HEK293 (cell line): ENCODE measurements around the gene RPL26.
"Not testable (repeated sequence)": the region's sequence is repeated elsewhere in the genome, so short reads cannot be mapped to it uniquely, and the experiment has no call there.

Experiments
- CTCF ChIA-PET: fragments of 350-600 bp; formaldehyde crosslinking; extraction: SDS; loops from one replicate; lab custom pipeline; 2021; ENCODE audit warnings: antibody characterized with exemption; lab: Yijun Ruan, JAX
- POLR2A ChIA-PET: fragments of 300-600 bp; formaldehyde crosslinking; extraction: SDS; loops from one replicate; lab custom pipeline; 2020; ENCODE audit warnings: antibody characterized with exemption, inconsistent platforms; lab: Yijun Ruan, JAX
- H3K27ac ChIP-seq: fragments of 200-500 bp; sonication (Bioruptor generic); 2 replicates; pipeline ENCODE4 v1.5.1; 2014; ENCODE audit warnings: low read depth, low read length, control low read depth, inconsistent platforms; ENCODE audit errors: extremely low read depth
- H3K36me3 ChIP-seq, 2 experiments: fragments of 200-500 bp in 1 of 2; sonication (Bioruptor generic) in 1 of 2; 1 replicate in 1 of 2; 2 replicates in 1 of 2; pipeline ENCODE4 v1.5.1; 2014 to 2017; ENCODE audit warnings: inconsistent platforms in 2 of 2, low read length in 2 of 2; ENCODE audit not compliant: control insufficient read depth in 2 of 2, insufficient read depth in 1 of 2
- H3K4me1 ChIP-seq: fragments of 200-500 bp; sonication (Bioruptor generic); 2 replicates; pipeline ENCODE4 v1.5.1; 2014; ENCODE audit warnings: mild to moderate bottlenecking, low read length, inconsistent platforms; ENCODE audit not compliant: control insufficient read depth, insufficient read depth
- H3K4me3 ChIP-seq: 2 replicates; pipeline ENCODE4 v1.5.1; 2011; ENCODE audit warnings: low read depth, mild to moderate bottlenecking, control low read depth, low read length, moderate library complexity
- H3K9me3 ChIP-seq: fragments of 200-500 bp; sonication (Bioruptor generic); 2 replicates; pipeline ENCODE4 v1.5.1; 2014; ENCODE audit warnings: low read depth, low read length, inconsistent platforms; ENCODE audit not compliant: control insufficient read depth, insufficient read depth
- EGR2 ChIP-seq: fragments of 450-650 bp; formaldehyde crosslinking; IDR thresholded peaks from 2 replicates; pipeline ENCODE4 v1.5.1; 2016; ENCODE audit warnings: low read depth, missing biosample characterization, missing genetic modification characterization
- GLIS1 ChIP-seq: fragments of 450-650 bp; formaldehyde crosslinking; IDR thresholded peaks from 2 replicates; pipeline ENCODE4 v1.5.1; 2016; ENCODE audit warnings: missing biosample characterization, missing genetic modification characterization
- REST ChIP-seq: fragments of 450-650 bp; formaldehyde crosslinking; IDR thresholded peaks from 2 replicates; pipeline ENCODE4 v1.5.1; 2016; ENCODE audit warnings: missing biosample characterization, missing genetic modification characterization
- SCRT2 ChIP-seq: fragments of 450-650 bp; formaldehyde crosslinking; IDR thresholded peaks from 2 replicates; pipeline ENCODE4 v1.5.1; 2016; ENCODE audit warnings: missing biosample characterization, missing genetic modification characterization
- ZBTB17 ChIP-seq: fragments of 450-650 bp; formaldehyde crosslinking; IDR thresholded peaks from 2 replicates; pipeline ENCODE4 v1.5.1; 2016; ENCODE audit warnings: missing biosample characterization, missing genetic modification characterization
- ZFHX2 ChIP-seq: fragments of 450-650 bp; formaldehyde crosslinking; conservative IDR thresholded peaks from 2 replicates; pipeline ENCODE4 v1.5.1; 2016; ENCODE audit warnings: missing biosample characterization, missing genetic modification characterization
- ZNF221 ChIP-seq: fragments of 450-650 bp; formaldehyde crosslinking; IDR thresholded peaks from 2 replicates; pipeline ENCODE4 v1.5.1; 2017; ENCODE audit warnings: missing biosample characterization, missing genetic modification characterization, borderline replicate concordance
- ZNF23 ChIP-seq: fragments of 450-650 bp; formaldehyde crosslinking; IDR thresholded peaks from 2 replicates; pipeline ENCODE4 v1.5.1; 2016; ENCODE audit warnings: missing biosample characterization, missing genetic modification characterization, borderline replicate concordance
- ZNF366 ChIP-seq: fragments of 450-650 bp; formaldehyde crosslinking; conservative IDR thresholded peaks from 2 replicates; pipeline ENCODE4 v1.5.1; 2016; ENCODE audit warnings: missing biosample characterization, missing genetic modification characterization
- ZNF529 ChIP-seq: fragments of 450-650 bp; formaldehyde crosslinking; IDR thresholded peaks from 2 replicates; pipeline ENCODE4 v1.5.1; 2017; ENCODE audit warnings: missing genetic modification characterization, missing biosample characterization; ENCODE audit not compliant: insufficient replicate concordance
- ZNF629 ChIP-seq: fragments of 450-650 bp; formaldehyde crosslinking; IDR thresholded peaks from 2 replicates; pipeline ENCODE4 v1.5.1; 2017; ENCODE audit warnings: missing biosample characterization, missing genetic modification characterization

The RPL26 gene

GRCh38 chr17:8401107-8401506, 18.1 kb upstream of the RPL26 start:
- Histone ChIP-seq H3K9me3 (no peaks in the 10 kb centered on the region), H3K4me3 (no peak overlapping the region), H3K36me3 (no peaks in the 10 kb centered on the region), H3K27ac (no peak overlapping the region), H3K4me1 (no peaks in the 10 kb centered on the region)
- POLR2A ChIA-PET = no interaction called here
- CTCF ChIA-PET = interaction anchor here (0.6 to 1.4 kb wide), 2 partner anchors 10 to 15 kb away, joined by 6 to 8 read pairs; no protein-coding TSS in a partner anchor
- TF ChIP-seq ZNF366 (peak; percentile 91), ZBTB17 (peak; percentile 74), ZNF529 (no peak)

GRCh38 chr17:8398980-8399379, 16.0 kb upstream of the RPL26 start:
- H3K4me3 ChIP-seq = no peak overlapping the region
- CTCF ChIA-PET = interaction anchor here (0.6 to 0.9 kb wide), 2 partner anchors 11 to 13 kb away, joined by 3 to 4 read pairs; no protein-coding TSS in a partner anchor
- H3K27ac ChIP-seq = no peak overlapping the region
- no peaks in the 10 kb centered on the region for H3K36me3 ChIP-seq
- TF ChIP-seq GLIS1 = no peak
- TF ChIP-seq REST (tag by site-specific recombination) = peak; percentile 71
- no peaks in the 10 kb centered on the region for H3K9me3 ChIP-seq
- no peaks in the 10 kb centered on the region for H3K4me1 ChIP-seq
- POLR2A ChIA-PET = no interaction called here

GRCh38 chr17:8397636-8398035, 14.6 kb upstream of the RPL26 start, which contains the start of gene RNF222:
Gene RNF222, minus strand, starts transcription at chr17:8397827. Its CDS starts 4,366 bp downstream, at chr17:8393461.
- ChIA-PET POLR2A (no interaction called here), CTCF (interaction anchor here (0.6 to 1.0 kb wide), 3 partner anchors 349 to 439 kb away, joined by 3 read pairs; no protein-coding TSS in a partner anchor)
- Histone ChIP-seq H3K36me3 (no peaks in the 10 kb centered on the region), H3K27ac (no peak within 1 kb of the TSS), H3K4me3 (no peak within 1 kb of the TSS), H3K4me1 (no peaks in the 10 kb centered on the region), H3K9me3 (no peaks in the 10 kb centered on the region)
- no peak for TF ChIP-seq ZNF221 (tag by site-specific recombination)
- TF ChIP-seq SCRT2 = peak; percentile 45; the same call in 1 of the 2 replicates

- H3K4me1 ChIP-seq, H3K9me3 ChIP-seq, H3K4me3 ChIP-seq, H3K36me3 ChIP-seq, H3K27ac ChIP-seq: not testable (repeated sequence)
- ChIA-PET POLR2A (interaction anchor here (0.6 to 2.0 kb wide), 4 partner anchors 18 to 373 kb away, joined by 3 to 4 read pairs (median 3); partner anchors contain the start of genes KRABD2 and NDEL1), CTCF (interaction anchor here (0.5 to 2.5 kb wide), 3 partner anchors 11 to 18 kb away, joined by 3 to 12 read pairs (median 9); partner anchors contain the start of gene KRABD2)
Observed at GRCh38 chr17:8394497-8394896, 11.5 kb upstream of the RPL26 start.

GRCh38 chr17:8393470-8394231, 10.7 kb upstream of the RPL26 start:
- POLR2A ChIA-PET = interaction anchor here (0.6 to 2.0 kb wide), 4 partner anchors 10 to 557 kb away, joined by 3 to 4 read pairs (median 4); partner anchors contain the start of gene NDEL1
- no peak for TF ChIP-seq ZNF23 (tag by site-specific recombination)
- peak; percentile 62 for TF ChIP-seq ZFHX2
- TF ChIP-seq EGR2 = peak; percentile 65
- TF ChIP-seq ZNF629 (tag by site-specific recombination) = 0 out of 2 replicates have a peak, but pooled peaks have one; percentile 19
- no peaks in the 10 kb centered on the region for H3K36me3 ChIP-seq
- no peaks in the 10 kb centered on the region for H3K9me3 ChIP-seq
- CTCF ChIA-PET = interaction anchor here (0.5 to 2.5 kb wide), 5 partner anchors 10 to 333 kb away, joined by 3 to 12 read pairs (median 6); partner anchors contain the start of gene KRABD2
- no peak overlapping the region for H3K27ac ChIP-seq
- no peaks in the 10 kb centered on the region for H3K4me1 ChIP-seq
- no peak overlapping the region for H3K4me3 ChIP-seq
